ENCODE results near the gene CEP104. TPM values are rescaled to one million over a fixed set of nuclear protein-coding genes. Genes with fewer than 3 reads are reported as not detected.

CEP104 gene
- total and polyA plus RNA-seq, 9 of the 15 experiments (the other 6 are each of a cell fraction or from before 2014, with no cell fraction given), result 11.2 to 63.4 (median 42.6) TPM

- intact Hi-C loops (cut with micrococcal nuclease), result loop anchor here (2.0 to 5.0 kb wide), 4 partner anchors 29 to 125 kb away; partner anchors contain the start of genes C1orf174, CEP104 and DFFB
- H3K4me3 ChIP-seq, result peak overlapping the region; percentile 7; the same call in 1 of the 2 replicates
- in situ Hi-C loops (cut with MboI), result no loop called here
- ChIA-PET CTCF (ENCODE audit: low intra/inter-chr PET ratio) (no interaction called here), POLR2A (interaction anchor here (0.6 to 2.3 kb wide), 13 partner anchors 9 to 217 kb away, joined by 3 to 14 read pairs (median 3); partner anchors contain the start of gene LRRC47)
- DNase-seq (ENCODE audit: extremely low read depth in 1 of 4, low spot score in 3 of 4) (peak; percentile 85 to 98 (median 91)), FAIRE-seq (peak; percentile 11), ATAC-seq (peak; percentile 71)
- WGBS (ENCODE audit: insufficient coverage, low coverage, missing lambda C conversion rate), result 5% methylated on average over 27 of the region's 27 CpGs
- H3K36me3 ChIP-seq (ENCODE audit: control insufficient read depth, insufficient read depth, low read length), result peaks cover 28% of the 10 kb centered on the region; the same call in 2 of the 3 replicates
- H3K9ac ChIP-seq (ENCODE audit: insufficient read depth in 1 of 2, low read depth in 2 of 2, low read length in 2 of 2), result peak overlapping the region; percentile 60 to 84
- H4K20me1 ChIP-seq (replicated peaks; ENCODE audit: control insufficient read depth, insufficient read depth, low read length), result no peaks in the 10 kb centered on the region
- H3K27ac ChIP-seq (ENCODE audit: extremely low read depth, low read depth, low read length), result peak overlapping the region; percentile 66
- peaks cover 26 to 87% of the 10 kb centered on the region in 2 experiments for H3K4me1 ChIP-seq (replicated peaks in 1 of 2; ENCODE audit: control insufficient read depth in 2 of 2, insufficient read depth in 2 of 2, low read length in 2 of 2)
- peak overlapping the region; percentile 92 for H3K4me2 ChIP-seq (ENCODE audit: insufficient read depth, low read length)
- H3K9me1 ChIP-seq (ENCODE audit: control insufficient read depth, insufficient read depth, low read length), result peaks cover 5% of the 10 kb centered on the region
- no peaks in the 10 kb centered on the region for H3K9me3 ChIP-seq (replicated peaks; ENCODE audit: control insufficient read depth, insufficient read depth, low read depth, low read length)
- H3K79me2 ChIP-seq (ENCODE audit: control insufficient read depth, insufficient read depth, low read length), result peaks cover 38% of the 10 kb centered on the region
- H3K27me3 ChIP-seq (ENCODE audit: control insufficient read depth in 2 of 2, insufficient read depth in 2 of 2, low read length in 2 of 2), result no peaks in the 10 kb centered on the region
- peak overlapping the region; percentile 42 for H2AFZ ChIP-seq (ENCODE audit: low read depth, low read length)
- BruUV-seq (replicated peaks), result no TSS peak
- no peak for TF ChIP-seq BCLAF1 (IDR thresholded peaks at IDR 0.05; ENCODE audit: borderline replicate concordance in 1 of 2, control insufficient read depth in 1 of 2, low read depth in 2 of 2, low read length in 1 of 2)
- peak; percentile 79; the same call in 1 of the 2 replicates for TF ChIP-seq MXI1 (IDR thresholded peaks at IDR 0.05; ENCODE audit: low read depth, low read length)
- peak; percentile 32; the same call in 1 of the 2 replicates for TF ChIP-seq SMARCA4 (IDR thresholded peaks at IDR 0.05)
- no peak for TF ChIP-seq TSHZ1 (CRISPR knock-in tag; IDR thresholded peaks at IDR 0.05)
- TF ChIP-seq ZNF133 (CRISPR knock-in tag; IDR thresholded peaks at IDR 0.05), result no peak
Measured at GRCh38 chr1:3775490-3776230, 81.4 kb downstream of the CEP104 start.
